GM13977 (cell line): ENCODE measurements around the gene PPP4C.
"Not testable (repeated sequence)": the region's sequence is repeated elsewhere in the genome, so short reads cannot be mapped to it uniquely, and the experiment has no call there.

Source experiments
- DNase-seq: peaks from one replicate; pipeline ENCODE4 v3.0.0; 2012; ENCODE audit warnings: low spot score
- CTCF ChIP-seq: IDR thresholded peaks from 2 replicates; pipeline ENCODE4 v1.5.1; 2012; ENCODE audit warnings: mild to moderate bottlenecking, control low read depth; ENCODE audit not compliant: insufficient read depth; ENCODE audit errors: extremely low read depth, missing control alignments
- in situ Hi-C: fragments of 300-500 bp; cut with MboI; formaldehyde crosslinking; loops from one replicate; pipeline ENCODE4 v1.12.0; 2022; ENCODE audit warnings: low sequenced_read_pairs, low pct_unique_long_range_greater_than_20kb, mixed read lengths, inconsistent platforms; ENCODE audit not compliant: unreplicated experiment

Gene PPP4C

DNA sequence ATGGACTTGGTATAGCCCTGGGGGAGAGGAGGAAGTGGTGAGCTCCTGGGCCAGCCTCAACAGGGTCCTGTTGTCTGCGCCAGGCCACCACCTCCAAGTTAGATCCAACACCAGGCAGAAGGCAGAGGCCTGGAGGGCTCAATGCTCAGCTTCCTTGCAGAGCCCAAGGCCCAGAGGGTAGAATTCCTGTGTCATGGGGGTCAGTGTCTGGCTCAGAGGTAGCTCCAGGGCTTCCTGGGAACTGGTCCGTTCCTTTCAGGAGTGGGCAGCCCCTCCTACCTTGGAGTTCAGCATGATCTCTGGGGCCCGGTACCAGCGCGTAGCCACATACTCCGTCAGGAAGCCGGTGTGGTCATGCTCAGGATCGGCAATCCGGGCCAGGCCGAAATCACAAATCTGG, 42.0 kb downstream of the PPP4C start:
- no peak for TF ChIP-seq CTCF
- no peak for DNase-seq
- in situ Hi-C loops: loop anchor here (25.0 kb wide), 2 partner anchors 295 to 495 kb away; partner anchors contain the start of genes ZNF689 and ZNF771

GRCh38 chr16:30119428-30119827, 43.6 kb downstream of the PPP4C start:
- in situ Hi-C loops: loop anchor here (25.0 kb wide), 2 partner anchors 293 to 493 kb away; partner anchors contain the start of genes ZNF689 and ZNF771

GRCh38 chr16:30120340-30121105, 44.7 kb downstream of the PPP4C start:
- DNase-seq: no peak
- in situ Hi-C loops: loop anchor here (25.0 kb wide), 2 partner anchors 292 to 492 kb away; partner anchors contain the start of genes ZNF689 and ZNF771
- TF ChIP-seq CTCF: no peak

More at GRCh38 chr16:30119428-30119827, 43.6 kb downstream of the PPP4C start:
- TF ChIP-seq CTCF: no peak
- DNase-seq: no peak

DNA sequence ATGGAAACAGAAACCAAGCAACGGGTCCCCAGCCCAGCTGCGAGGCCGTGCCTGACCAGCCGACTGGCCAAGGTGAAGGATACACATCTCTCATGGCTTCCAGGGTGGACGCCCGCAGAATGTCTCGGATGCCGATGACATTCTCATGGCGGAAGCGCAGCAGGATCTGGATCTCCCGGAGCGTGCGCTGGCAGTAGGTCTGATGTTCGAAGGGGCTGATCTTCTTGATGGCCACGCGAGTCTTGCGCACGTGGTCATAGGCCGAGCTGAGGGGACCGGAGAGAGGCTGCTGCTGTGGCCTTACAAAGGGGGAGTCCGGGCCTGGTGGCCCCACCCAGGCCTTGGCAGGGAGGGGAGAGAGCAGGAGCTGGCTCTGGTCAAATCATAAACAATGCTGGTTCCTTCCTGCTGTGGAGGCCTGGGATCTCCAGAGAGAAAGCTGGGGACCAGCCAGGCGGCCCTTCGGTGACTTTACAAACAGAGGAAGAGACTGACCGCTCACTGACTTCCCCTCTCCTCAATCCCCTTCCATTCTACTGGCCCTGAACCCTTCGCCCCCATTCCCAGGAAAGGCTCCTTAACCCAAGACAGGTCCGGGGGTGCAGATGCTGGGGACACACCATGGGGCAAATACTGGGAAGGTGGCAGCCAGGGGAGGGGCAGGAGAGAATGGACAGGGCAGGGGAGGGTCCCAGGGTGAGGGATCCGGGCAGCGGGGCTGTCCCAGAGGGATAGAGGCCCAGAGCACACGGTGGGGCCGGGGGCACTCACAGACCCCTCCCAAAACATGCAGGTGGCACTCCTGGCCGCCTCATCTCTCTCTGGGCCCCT, 46.2 kb downstream of the PPP4C start:
- TF ChIP-seq CTCF: no peak
- in situ Hi-C loops: loop anchor here (25.0 kb wide), 2 partner anchors 290 to 490 kb away; partner anchors contain the start of genes ZNF689 and ZNF771
- DNase-seq: no peak

DNA sequence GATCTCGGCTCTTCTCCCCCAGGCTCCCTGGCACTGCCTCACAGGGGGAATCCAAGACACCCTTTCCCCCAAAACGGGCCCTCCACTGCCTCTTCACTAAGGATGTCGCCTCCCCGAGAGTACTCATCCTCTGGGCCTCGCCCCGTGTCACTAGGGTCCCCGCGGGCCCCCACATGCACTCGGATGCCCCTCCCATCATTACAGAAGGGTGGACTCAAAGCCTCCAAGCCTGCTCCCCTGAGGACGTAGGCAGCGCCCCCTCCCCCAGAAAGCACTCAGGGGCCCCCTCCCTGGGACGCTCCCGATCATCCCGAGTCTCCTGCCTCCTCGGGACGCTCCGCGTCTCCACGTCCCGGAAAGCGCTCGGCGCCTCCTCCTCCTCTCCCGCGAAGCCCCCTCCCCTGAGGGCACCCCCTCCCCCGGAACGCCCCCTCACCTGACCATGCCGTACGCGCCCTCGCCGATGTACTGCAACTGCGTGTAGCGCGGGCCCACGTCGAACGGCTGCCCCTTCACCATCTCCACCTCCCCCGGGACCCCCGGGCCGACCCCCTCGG, 46.9 kb downstream of the PPP4C start:
- peak; percentile 45 for DNase-seq
- in situ Hi-C loops: loop anchor here (25.0 kb wide), 2 partner anchors 290 to 490 kb away; partner anchors contain the start of genes ZNF689 and ZNF771
- TF ChIP-seq CTCF: no peak

GRCh38 chr16:30124985-30125379, 49.2 kb downstream of the PPP4C start:
- no peak for DNase-seq
- in situ Hi-C loops: loop anchor here (25.0 kb wide), 2 partner anchors 287 to 487 kb away; partner anchors contain the start of genes ZNF689 and ZNF771
- no peak for TF ChIP-seq CTCF

DNA sequence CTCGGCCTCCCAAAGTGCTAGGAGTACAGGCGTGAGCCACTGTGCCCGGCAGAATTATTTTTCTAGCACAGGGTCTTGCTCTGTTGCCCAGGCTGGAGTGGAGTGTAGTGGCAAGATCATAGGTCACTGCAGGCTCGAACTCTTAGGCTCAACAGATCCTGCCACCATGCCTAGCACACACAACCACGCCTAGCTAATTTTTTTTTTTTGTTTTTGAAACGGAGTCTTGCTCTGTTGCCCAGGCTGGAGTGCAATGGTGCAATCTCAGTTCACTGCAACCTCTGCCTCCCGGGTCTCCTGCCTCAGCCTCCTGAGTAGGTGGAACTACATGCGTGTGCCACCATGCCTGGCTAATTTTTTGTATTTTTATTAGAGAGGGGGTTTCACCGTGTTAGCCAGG, 49.9 kb downstream of the PPP4C start:
- DNase-seq, in situ Hi-C loops: not testable (repeated sequence)
